Thyroid gland (tissue), 4 donors: ENCODE results near the gene PCNP.

Experiments used
- POLR2A ChIP-seq, 2 donors: fragments of 450-650 bp; IDR thresholded peaks; one replicate each; pipeline ENCODE4 v1.6.1; 2017; ENCODE audit warnings: antibody characterized with exemption in 2 of 2, mild to moderate bottlenecking in 2 of 2, moderate library complexity in 1 of 2
- TF ChIP-seq, protein P1 (sequence below), 6 experiments: fragments of 200-600 bp in 3 of 6; fragments of 450-650 bp in 3 of 6; sonication (generic) in 3 of 6; IDR thresholded peaks; one replicate each; pipeline ENCODE4 v1.5.1; 2016 to 2019; ENCODE audit warnings: antibody characterized with exemption in 6 of 6, mild to moderate bottlenecking in 2 of 6, inconsistent platforms in 1 of 6, moderate library complexity in 1 of 6

DNA sequence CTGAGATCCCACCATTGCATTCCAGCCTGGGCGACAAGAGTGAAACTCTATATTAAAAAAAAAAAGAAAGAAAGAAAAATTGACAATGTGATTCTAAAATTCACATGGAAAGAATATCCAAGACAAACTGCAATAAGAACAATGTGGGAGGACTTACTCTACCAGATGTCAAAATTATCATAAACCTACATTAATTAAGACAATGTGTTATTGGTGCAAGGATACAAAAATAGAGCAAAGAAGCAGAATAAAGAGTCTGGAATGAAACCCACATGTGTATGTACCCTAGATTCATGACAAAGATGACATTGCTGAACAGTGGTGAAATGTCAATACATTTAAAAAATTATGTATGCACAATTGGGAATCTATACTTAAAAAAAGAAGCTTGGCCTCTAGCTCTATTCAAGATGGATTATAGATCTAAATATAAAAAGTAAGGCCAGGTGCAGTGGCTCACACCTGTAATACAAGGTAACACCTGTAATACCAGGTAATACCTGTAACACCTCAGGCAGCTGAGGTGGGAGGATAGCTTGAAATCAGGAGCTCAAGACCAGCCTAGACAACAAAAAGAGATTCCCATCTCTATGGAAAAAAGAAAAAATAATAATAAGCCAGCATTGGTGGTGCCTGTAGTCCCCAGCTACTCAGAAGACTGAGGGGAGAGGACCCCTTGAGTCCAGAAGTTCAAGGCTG lies 57.3 kb downstream of the PCNP start:
- TF ChIP-seq, protein P1, sequence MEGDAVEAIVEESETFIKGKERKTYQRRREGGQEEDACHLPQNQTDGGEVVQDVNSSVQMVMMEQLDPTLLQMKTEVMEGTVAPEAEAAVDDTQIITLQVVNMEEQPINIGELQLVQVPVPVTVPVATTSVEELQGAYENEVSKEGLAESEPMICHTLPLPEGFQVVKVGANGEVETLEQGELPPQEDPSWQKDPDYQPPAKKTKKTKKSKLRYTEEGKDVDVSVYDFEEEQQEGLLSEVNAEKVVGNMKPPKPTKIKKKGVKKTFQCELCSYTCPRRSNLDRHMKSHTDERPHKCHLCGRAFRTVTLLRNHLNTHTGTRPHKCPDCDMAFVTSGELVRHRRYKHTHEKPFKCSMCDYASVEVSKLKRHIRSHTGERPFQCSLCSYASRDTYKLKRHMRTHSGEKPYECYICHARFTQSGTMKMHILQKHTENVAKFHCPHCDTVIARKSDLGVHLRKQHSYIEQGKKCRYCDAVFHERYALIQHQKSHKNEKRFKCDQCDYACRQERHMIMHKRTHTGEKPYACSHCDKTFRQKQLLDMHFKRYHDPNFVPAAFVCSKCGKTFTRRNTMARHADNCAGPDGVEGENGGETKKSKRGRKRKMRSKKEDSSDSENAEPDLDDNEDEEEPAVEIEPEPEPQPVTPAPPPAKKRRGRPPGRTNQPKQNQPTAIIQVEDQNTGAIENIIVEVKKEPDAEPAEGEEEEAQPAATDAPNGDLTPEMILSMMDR (IDR thresholded peaks at IDR 0.05) = no peak
- TF ChIP-seq POLR2A (IDR thresholded peaks at IDR 0.05) = no peak
